ENCODE measurements around the gene TRIM47.

Gene TRIM47

DNA sequence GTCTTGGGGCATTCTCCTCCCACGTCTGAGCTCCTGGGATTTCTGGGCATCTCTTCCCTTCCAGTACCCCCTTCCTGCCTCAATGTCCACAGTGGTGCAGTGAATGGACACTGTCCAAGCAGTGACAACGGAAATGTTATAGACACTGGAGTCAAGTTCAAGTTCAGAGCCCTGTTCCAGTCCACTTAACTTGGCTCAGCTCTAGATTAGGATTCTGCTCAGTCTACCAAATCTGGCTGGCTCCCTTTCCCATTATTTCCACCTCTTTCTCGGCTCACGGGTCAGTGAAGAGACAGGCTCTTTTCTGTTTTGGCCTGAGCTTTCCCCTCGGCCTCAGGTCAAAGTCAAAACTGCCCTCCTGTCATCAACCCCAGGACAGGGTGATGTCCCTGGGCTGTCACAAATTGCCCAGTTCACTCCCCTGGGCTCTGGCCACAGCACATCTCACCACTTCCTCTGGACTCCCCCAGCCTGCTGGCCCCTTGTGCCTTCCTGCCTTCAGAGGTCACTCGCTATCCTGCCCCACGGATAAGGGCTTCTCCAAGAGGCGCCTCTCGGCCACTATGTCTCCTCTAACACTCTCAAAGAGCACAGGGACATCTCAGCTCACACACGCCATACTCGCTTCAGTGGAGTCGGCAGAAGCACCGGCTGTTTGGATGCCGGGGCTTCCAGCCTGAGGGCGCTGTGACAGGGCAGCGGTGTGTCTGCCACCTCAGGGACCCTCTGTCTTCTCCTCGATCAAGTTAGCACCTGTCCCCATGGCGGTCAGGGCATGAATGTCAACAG is 44.0 kb upstream of the TRIM47 start:
- FAIRE-seq (no peak), DNase-seq (ENCODE audit: insufficient read length, low spot score) (no peak)
- TF ChIP-seq, protein P1, sequence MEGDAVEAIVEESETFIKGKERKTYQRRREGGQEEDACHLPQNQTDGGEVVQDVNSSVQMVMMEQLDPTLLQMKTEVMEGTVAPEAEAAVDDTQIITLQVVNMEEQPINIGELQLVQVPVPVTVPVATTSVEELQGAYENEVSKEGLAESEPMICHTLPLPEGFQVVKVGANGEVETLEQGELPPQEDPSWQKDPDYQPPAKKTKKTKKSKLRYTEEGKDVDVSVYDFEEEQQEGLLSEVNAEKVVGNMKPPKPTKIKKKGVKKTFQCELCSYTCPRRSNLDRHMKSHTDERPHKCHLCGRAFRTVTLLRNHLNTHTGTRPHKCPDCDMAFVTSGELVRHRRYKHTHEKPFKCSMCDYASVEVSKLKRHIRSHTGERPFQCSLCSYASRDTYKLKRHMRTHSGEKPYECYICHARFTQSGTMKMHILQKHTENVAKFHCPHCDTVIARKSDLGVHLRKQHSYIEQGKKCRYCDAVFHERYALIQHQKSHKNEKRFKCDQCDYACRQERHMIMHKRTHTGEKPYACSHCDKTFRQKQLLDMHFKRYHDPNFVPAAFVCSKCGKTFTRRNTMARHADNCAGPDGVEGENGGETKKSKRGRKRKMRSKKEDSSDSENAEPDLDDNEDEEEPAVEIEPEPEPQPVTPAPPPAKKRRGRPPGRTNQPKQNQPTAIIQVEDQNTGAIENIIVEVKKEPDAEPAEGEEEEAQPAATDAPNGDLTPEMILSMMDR (IDR thresholded peaks at IDR 0.05; ENCODE audit: insufficient read depth, missing control alignments): no peak

DNA sequence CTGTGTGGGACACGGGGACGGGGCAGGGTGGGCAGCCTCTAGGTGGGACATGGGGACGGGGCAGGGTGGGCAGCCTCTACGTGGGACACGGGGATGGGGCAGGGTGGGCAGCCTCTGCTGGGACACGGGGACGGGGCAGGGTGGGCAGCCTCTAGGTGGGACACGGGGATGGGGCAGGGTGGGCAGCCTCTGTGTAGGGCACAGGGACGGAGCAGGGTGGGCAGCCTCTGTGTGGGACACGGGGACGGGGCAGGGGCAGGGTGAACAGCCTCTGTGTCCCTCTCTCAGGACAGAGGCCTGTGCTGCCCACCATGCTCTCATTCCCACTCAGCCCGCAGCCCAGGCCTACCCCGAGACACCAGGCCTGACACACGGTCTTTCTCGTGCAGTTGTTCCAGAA is 43.2 kb upstream of the TRIM47 start:
- DNase-seq (ENCODE audit: insufficient read length, low spot score): no peak
- TF ChIP-seq, protein P1 (IDR thresholded peaks at IDR 0.05; ENCODE audit: insufficient read depth, missing control alignments): no peak
- FAIRE-seq: no peak

DNA sequence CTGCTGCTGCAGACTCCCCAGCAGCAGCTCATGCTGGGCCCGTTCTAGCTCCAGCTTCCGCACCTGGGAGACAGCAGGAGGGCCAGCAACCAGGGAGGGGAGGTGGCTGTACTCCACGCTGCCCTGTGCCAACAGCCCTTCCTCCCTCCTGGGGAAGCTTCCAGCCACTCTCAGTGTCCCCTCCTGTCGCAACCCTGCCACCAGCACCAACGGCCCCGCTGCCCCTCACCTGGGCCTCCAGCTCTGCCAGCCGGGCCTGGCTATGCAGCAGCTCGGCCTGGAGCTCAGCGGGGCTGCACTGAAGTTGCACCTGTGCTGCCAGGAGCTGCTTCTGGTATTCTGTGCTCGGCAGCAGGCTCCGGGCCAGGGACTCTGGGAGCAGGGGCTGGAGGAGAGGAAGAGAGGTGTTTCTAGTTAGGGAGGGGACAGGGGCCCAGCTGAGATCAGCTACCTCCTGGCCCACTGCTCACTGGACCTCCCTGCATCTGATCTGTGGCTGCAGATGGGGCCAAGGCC is 41.7 kb upstream of the TRIM47 start:
- TF ChIP-seq, protein P1 (IDR thresholded peaks at IDR 0.05; ENCODE audit: insufficient read depth, missing control alignments): no peak
- no peak for DNase-seq (ENCODE audit: insufficient read length, low spot score)
- no peak for FAIRE-seq

DNA sequence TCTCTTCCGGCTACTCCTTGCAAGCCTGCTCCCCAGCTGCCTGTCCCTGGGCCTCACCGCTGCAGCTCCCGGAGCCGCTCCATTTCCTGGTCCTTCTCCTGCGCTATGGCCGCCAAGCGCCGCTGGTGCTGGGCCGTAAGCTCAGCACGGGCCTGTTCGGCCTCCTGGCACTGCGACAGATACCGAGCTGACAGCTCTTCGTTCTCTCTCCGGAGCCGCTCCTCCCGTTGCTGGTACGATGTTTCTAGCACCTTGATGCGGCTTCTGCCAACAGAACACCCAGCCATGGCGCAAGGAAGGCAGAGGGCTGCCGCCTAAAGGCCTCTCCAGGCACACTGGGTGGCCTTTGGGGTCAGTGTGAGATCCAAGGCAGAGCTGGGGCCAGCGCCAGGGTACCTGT is 41.2 kb upstream of the TRIM47 start:
- FAIRE-seq (no peak), DNase-seq (ENCODE audit: insufficient read length, low spot score) (no peak)
- TF ChIP-seq, protein P1 (IDR thresholded peaks at IDR 0.05; ENCODE audit: insufficient read depth, missing control alignments): no peak

DNA sequence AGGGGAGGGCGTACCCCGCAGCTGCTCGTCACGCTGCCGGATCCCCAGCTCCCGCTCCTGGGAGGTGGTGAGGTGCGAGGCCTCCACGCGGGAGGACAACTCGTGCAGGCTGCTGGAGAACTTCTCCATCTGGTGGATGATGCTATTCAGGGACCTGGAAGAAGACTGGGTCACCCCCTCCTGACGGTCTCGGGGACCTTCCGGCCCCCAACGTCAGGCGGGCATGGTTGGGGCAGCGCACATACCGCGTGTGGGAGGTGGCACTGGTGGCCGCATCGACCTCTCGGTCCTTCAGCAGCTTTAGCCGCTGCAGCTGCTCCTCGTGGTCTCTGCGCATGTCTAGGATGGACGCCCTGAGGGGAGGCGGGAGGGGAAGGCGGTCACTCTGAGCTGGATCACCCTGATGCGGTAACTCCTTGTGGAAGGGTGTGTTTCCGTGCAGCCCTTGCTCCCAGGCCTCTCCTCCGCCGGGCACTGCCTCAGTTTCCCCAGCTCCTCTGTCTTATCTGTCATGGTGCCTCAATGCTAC is 39.6 kb upstream of the TRIM47 start:
- FAIRE-seq (no peak), DNase-seq (ENCODE audit: insufficient read length, low spot score) (no peak)
- TF ChIP-seq, protein P1 (IDR thresholded peaks at IDR 0.05; ENCODE audit: insufficient read depth, missing control alignments): no peak

DNA sequence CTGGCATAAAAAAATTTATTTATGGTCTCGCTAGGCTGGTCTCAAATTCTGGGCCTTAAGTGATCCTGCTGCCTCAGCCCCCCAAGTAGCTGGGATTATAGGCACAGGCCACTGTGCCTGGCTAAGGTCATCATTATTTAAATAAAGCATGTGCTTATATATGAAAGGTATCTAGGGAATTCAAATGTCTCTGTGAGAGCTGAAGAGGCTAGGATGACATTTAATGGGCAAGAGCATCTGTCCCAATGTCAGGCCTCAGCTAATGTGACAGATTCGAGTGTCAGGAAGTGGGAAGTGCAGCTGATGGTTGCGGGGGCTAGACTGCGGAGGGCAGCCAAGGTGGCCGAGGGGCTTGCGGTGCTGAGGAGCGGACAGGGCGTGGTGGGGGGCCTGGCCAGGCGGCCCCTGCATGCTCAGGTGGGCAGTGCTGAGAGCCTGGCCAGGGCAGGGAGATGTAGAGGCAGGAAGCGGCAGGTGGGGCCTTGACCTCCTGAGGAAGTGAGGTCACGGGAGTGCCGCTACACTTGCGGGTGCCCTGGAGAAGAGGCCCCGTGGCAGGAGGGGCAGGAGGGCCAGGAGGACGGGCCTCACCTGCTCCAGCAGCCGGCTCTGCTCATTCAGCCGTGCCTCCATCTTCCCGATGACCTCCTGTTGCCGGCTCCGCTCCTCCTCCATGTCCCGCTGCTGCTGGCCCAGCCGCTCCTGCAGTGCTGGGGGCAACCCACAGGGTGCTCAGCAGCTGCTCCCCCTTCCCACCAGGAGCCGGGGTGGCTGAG is 38.9 kb upstream of the TRIM47 start:
- TF ChIP-seq, protein P1 (IDR thresholded peaks at IDR 0.05; ENCODE audit: insufficient read depth, missing control alignments): no peak
- DNase-seq (ENCODE audit: insufficient read length, low spot score): no peak
- no peak for FAIRE-seq

All from D721Med (cell line).